Peyer's patch (tissue), 4 donors: Measurements from ENCODE around the gene FGF1.

ENCODE experiments used
- POLR2A ChIP-seq, 2 donors: fragments of 450-650 bp; IDR thresholded peaks; one replicate each; pipeline ENCODE4 v1.5.1; 2017; ENCODE audit warnings: antibody characterized with exemption in 2 of 2, mild to moderate bottlenecking in 2 of 2, moderate library complexity in 2 of 2
- TF ChIP-seq, protein P1 (sequence below), 6 experiments: fragments of 450-650 bp in 4 of 6; fragments of 200-600 bp in 2 of 6; sonication (generic) in 1 of 6; IDR thresholded peaks; one replicate each; pipeline ENCODE4 v1.5.1; 2017 to 2019; ENCODE audit warnings: antibody characterized with exemption in 6 of 6, mild to moderate bottlenecking in 3 of 6, moderate library complexity in 1 of 6

DNA sequence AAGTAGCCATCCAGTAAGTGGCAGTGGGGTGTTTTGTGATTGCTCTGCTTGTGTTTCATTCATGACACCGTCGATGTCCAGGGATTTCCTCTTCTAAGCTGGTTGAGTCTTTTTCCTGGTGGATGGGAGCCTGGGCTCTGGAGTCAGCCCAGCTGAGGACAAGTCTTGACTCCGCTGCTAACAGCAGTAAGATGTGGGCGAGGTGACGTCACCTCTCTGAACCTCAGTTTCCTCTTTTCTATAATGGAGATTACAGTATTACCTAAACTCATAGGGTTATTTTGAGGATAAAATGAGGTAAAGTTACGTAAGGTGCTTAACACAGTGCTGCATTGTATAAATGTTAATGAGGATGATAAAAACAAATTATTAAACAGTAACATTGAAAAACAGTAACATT is 21.3 kb downstream of the FGF1 start:
- TF ChIP-seq, protein P1, sequence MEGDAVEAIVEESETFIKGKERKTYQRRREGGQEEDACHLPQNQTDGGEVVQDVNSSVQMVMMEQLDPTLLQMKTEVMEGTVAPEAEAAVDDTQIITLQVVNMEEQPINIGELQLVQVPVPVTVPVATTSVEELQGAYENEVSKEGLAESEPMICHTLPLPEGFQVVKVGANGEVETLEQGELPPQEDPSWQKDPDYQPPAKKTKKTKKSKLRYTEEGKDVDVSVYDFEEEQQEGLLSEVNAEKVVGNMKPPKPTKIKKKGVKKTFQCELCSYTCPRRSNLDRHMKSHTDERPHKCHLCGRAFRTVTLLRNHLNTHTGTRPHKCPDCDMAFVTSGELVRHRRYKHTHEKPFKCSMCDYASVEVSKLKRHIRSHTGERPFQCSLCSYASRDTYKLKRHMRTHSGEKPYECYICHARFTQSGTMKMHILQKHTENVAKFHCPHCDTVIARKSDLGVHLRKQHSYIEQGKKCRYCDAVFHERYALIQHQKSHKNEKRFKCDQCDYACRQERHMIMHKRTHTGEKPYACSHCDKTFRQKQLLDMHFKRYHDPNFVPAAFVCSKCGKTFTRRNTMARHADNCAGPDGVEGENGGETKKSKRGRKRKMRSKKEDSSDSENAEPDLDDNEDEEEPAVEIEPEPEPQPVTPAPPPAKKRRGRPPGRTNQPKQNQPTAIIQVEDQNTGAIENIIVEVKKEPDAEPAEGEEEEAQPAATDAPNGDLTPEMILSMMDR (IDR thresholded peaks at IDR 0.05), result no peak
- TF ChIP-seq POLR2A (IDR thresholded peaks at IDR 0.05), result no peak
